NOMO-1 (cell line): Measurements from ENCODE around the gene ZNF750.
A peak's percentile ranks its signal among the peaks of the same experiment; 100 is the strongest.

Experiments
- DNase-seq, 2 experiments: peaks; one replicate each; lab custom pipeline; 2025; ENCODE audit not compliant: unreplicated experiment in 2 of 2; lab: John Stamatoyannopoulos, UW

The ZNF750 gene

GRCh38 chr17:82873521-82873920 is 33.7 kb upstream of the ZNF750 start:
- no peak for DNase-seq

- no peak for DNase-seq
These were observed 33.0 kb upstream of the ZNF750 start for GRCh38 chr17:82872591-82873520.

GRCh38 chr17:82871776-82872561 is 32.1 kb upstream of the ZNF750 start:
- DNase-seq, result no peak

- no peak for DNase-seq
These were observed 31.4 kb upstream of the ZNF750 start for GRCh38 chr17:82871056-82871775.

GRCh38 chr17:82870541-82870940 is 30.7 kb upstream of the ZNF750 start:
- DNase-seq, result no peak

GRCh38 chr17:82870091-82870491 is 30.3 kb upstream of the ZNF750 start:
- no peak for DNase-seq

GRCh38 chr17:82869536-82869935 is 29.7 kb upstream of the ZNF750 start:
- no peak for DNase-seq

- DNase-seq, result no peak
These were observed 28.9 kb upstream of the ZNF750 start for GRCh38 chr17:82868715-82869131.

- no peak for DNase-seq
These were observed 28.0 kb upstream of the ZNF750 start for GRCh38 chr17:82867763-82868325.

GRCh38 chr17:82866590-82867191 is 26.9 kb upstream of the ZNF750 start:
- no peak for DNase-seq

GRCh38 chr17:82865774-82866395 is 26.1 kb upstream of the ZNF750 start:
- DNase-seq, result no peak

GRCh38 chr17:82865274-82865673 is 25.5 kb upstream of the ZNF750 start:
- DNase-seq, result no peak

GRCh38 chr17:82864713-82865248 is 25.0 kb upstream of the ZNF750 start:
- DNase-seq, result no peak

- DNase-seq, result peak; percentile 60 to 89
These were observed 24.3 kb upstream of the ZNF750 start for GRCh38 chr17:82863941-82864712.

- DNase-seq, result no peak
These were observed 23.6 kb upstream of the ZNF750 start for GRCh38 chr17:82863383-82863940.

- no peak for DNase-seq
These were observed 23.0 kb upstream of the ZNF750 start for GRCh38 chr17:82862737-82863382.

- DNase-seq, result no peak
These were observed 22.4 kb upstream of the ZNF750 start for GRCh38 chr17:82862191-82862590.

- no peak for DNase-seq
These were observed 21.6 kb upstream of the ZNF750 start for GRCh38 chr17:82861393-82861775.
